Measurements from ENCODE around the gene GNG14.

DNA sequence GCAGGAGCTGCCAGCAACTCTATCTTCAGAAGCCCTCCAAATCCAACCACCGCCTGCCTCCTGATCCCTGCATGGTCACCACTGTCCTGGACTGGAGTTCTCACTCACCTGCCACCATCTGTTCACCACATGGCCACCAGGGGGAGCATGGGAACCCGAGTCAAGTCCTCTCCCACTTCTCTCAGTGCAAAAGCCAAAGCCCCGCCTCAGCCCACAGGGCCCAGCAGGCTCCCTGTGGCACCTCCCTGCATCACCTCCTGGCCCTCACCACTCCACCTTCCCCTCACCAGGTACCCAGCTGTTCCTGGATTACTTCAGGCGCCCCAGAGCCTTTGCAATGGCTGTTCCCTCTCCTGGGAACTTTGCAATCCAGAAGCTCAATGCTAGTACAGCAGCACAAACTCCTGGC is 11.4 kb upstream of the GNG14 start:
- TF ChIP-seq EP300 (IDR thresholded peaks at IDR 0.05) = no peak
- TF ChIP-seq, protein P1, sequence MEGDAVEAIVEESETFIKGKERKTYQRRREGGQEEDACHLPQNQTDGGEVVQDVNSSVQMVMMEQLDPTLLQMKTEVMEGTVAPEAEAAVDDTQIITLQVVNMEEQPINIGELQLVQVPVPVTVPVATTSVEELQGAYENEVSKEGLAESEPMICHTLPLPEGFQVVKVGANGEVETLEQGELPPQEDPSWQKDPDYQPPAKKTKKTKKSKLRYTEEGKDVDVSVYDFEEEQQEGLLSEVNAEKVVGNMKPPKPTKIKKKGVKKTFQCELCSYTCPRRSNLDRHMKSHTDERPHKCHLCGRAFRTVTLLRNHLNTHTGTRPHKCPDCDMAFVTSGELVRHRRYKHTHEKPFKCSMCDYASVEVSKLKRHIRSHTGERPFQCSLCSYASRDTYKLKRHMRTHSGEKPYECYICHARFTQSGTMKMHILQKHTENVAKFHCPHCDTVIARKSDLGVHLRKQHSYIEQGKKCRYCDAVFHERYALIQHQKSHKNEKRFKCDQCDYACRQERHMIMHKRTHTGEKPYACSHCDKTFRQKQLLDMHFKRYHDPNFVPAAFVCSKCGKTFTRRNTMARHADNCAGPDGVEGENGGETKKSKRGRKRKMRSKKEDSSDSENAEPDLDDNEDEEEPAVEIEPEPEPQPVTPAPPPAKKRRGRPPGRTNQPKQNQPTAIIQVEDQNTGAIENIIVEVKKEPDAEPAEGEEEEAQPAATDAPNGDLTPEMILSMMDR (IDR thresholded peaks at IDR 0.05) = peak; percentile 71 to 86 (median 73)

All from esophagus muscularis mucosa (tissue), 3 donors.